Smooth muscle cell (in vitro differentiated cells): Measurements from ENCODE around the gene CCDC124. TPM values are rescaled to one million over a fixed set of nuclear protein-coding genes. Genes with fewer than 3 reads are reported as not detected.
A peak's percentile ranks its signal among the peaks of the same experiment; 100 is the strongest.
"Not testable (repeated sequence)": the region's sequence is repeated elsewhere in the genome, so short reads cannot be mapped to it uniquely, and the experiment has no call there.

Source experiments
- DNase-seq: peaks from one replicate; lab custom pipeline; 2025; ENCODE audit not compliant: unreplicated experiment; lab: John Stamatoyannopoulos, UW
- H2AFZ ChIP-seq: fragments of 200-600 bp; sonication (generic); 2 replicates; pipeline ENCODE4 v1.6.0; 2016; ENCODE audit warnings: antibody characterized with exemption, low read depth, mild to moderate bottlenecking
- H3F3A ChIP-seq: fragments of 200-600 bp; sonication (generic); 2 replicates; pipeline ENCODE4 v1.6.0; 2017; ENCODE audit warnings: antibody characterized with exemption, low read depth
- H3K27ac ChIP-seq: fragments of 200-600 bp; sonication (generic); 2 replicates; pipeline ENCODE4 v1.5.1; 2016; ENCODE audit warnings: low read depth, mild to moderate bottlenecking
- H3K27me3 ChIP-seq: fragments of 200-600 bp; sonication (generic); 2 replicates; pipeline ENCODE4 v1.6.1; 2016; ENCODE audit warnings: low read depth, mild to moderate bottlenecking
- H3K36me3 ChIP-seq: fragments of 200-600 bp; sonication (generic); 2 replicates; pipeline ENCODE4 v1.5.1; 2016; ENCODE audit warnings: low read depth
- H3K4me1 ChIP-seq: fragments of 200-600 bp; sonication (generic); 2 replicates; pipeline ENCODE4 v1.5.1; 2016; ENCODE audit warnings: low read depth
- H3K4me2 ChIP-seq: fragments of 200-600 bp; sonication (generic); 2 replicates; pipeline ENCODE4 v1.6.0; 2016; ENCODE audit warnings: mild to moderate bottlenecking
- H3K4me3 ChIP-seq: fragments of 200-600 bp; sonication (generic); 2 replicates; pipeline ENCODE4 v1.5.1; 2016; ENCODE audit warnings: mild to moderate bottlenecking
- H3K79me2 ChIP-seq: fragments of 200-600 bp; sonication (generic); 2 replicates; pipeline ENCODE4 v1.6.0; 2016; ENCODE audit warnings: low read depth, mild to moderate bottlenecking
- H3K9ac ChIP-seq: fragments of 200-600 bp; sonication (generic); 2 replicates; pipeline ENCODE4 v1.6.0; 2016; ENCODE audit warnings: low read depth
- H3K9me3 ChIP-seq: fragments of 200-600 bp; sonication (generic); replicated peaks from 2 replicates; pipeline ENCODE4 v1.5.1; 2016; ENCODE audit warnings: low read depth
- H4K20me1 ChIP-seq: fragments of 200-600 bp; sonication (generic); 2 replicates; pipeline ENCODE4 v1.6.0; 2016; ENCODE audit warnings: low read depth
- WGBS: methylation state at CpG from one replicate; pipeline ENCODE4 v1.1.7; 2016; ENCODE audit warnings: low lambda C conversion rate; 5-methylcytosine and 5-hydroxymethylcytosine counted together
- polyA plus RNA-seq: library from polyadenylated mRNA; unstranded; fragments of >200 nt; fragmentation: Nextera tagmentation; extraction: Ambion mirVana; gene quantifications from 2 replicates; pipeline ENCODE4 v1.2.1, GENCODE V29; 2016
- total RNA-seq: library from RNA; depleted of rRNA; stranded (reverse); fragments of >200 nt; gene quantifications from 2 replicates; pipeline ENCODE4 v1.2.3, GENCODE V29; 2014
- TF ChIP-seq, protein P1 (sequence below): fragments of 200-600 bp; sonication (generic); IDR thresholded peaks from 2 replicates; pipeline ENCODE4 v1.5.1; 2017; ENCODE audit warnings: borderline replicate concordance, mild to moderate bottlenecking, antibody characterized with exemption; ENCODE audit not compliant: insufficient read depth, poor library complexity, severe bottlenecking

The CCDC124 gene
- total RNA-seq = 32.1 and 34.5 TPM in 2 replicates
- polyA plus RNA-seq = 156 and 179 TPM in 2 replicates

- Histone ChIP-seq H3K36me3 (no peaks in the 10 kb centered on the region), H3K27me3 (no peaks in the 10 kb centered on the region), H3K4me2 (peak within 1 kb of the TSS; percentile 92), H3F3A (no peaks in the 10 kb centered on the region), H2AFZ (peak within 1 kb of the TSS; percentile 93), H3K27ac (peak within 1 kb of the TSS; percentile 90), H3K9me3 (no peaks in the 10 kb centered on the region), H4K20me1 (no peaks in the 10 kb centered on the region), H3K4me1 (peaks cover 6% of the 10 kb centered on the region), H3K4me3 (peak within 1 kb of the TSS; percentile 76), H3K79me2 (peaks cover 18% of the 10 kb centered on the region), H3K9ac (peak within 1 kb of the TSS; percentile 95)
- WGBS = 2% methylated on average over 64 of the region's 64 CpGs
- TF ChIP-seq, protein P1, sequence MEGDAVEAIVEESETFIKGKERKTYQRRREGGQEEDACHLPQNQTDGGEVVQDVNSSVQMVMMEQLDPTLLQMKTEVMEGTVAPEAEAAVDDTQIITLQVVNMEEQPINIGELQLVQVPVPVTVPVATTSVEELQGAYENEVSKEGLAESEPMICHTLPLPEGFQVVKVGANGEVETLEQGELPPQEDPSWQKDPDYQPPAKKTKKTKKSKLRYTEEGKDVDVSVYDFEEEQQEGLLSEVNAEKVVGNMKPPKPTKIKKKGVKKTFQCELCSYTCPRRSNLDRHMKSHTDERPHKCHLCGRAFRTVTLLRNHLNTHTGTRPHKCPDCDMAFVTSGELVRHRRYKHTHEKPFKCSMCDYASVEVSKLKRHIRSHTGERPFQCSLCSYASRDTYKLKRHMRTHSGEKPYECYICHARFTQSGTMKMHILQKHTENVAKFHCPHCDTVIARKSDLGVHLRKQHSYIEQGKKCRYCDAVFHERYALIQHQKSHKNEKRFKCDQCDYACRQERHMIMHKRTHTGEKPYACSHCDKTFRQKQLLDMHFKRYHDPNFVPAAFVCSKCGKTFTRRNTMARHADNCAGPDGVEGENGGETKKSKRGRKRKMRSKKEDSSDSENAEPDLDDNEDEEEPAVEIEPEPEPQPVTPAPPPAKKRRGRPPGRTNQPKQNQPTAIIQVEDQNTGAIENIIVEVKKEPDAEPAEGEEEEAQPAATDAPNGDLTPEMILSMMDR = peak; percentile 87
- peak; percentile 88 for DNase-seq
These were observed at the start of gene CCDC124 for GRCh38 chr19:17932485-17933338. Gene CCDC124, plus strand, starts transcription at chr19:17933015. Its CDS starts 3,406 bp downstream, at chr19:17936421.

- Histone ChIP-seq H3K36me3 (no peaks in the 10 kb centered on the region), H3K4me1 (no peaks in the 10 kb centered on the region), H3K27ac (no peak overlapping the region), H3K9me3 (no peaks in the 10 kb centered on the region), H3K79me2 (no peaks in the 10 kb centered on the region), H3K4me3 (no peak overlapping the region), H3K9ac (no peak overlapping the region), H2AFZ (no peak overlapping the region), H3K27me3 (no peaks in the 10 kb centered on the region), H4K20me1 (no peaks in the 10 kb centered on the region), H3F3A (no peaks in the 10 kb centered on the region), H3K4me2 (no peak overlapping the region)
- DNase-seq = no peak
- WGBS = 84% methylated on average over 30 of the region's 33 CpGs
- TF ChIP-seq, protein P1 = no peak
These were observed 49.0 kb upstream of the CCDC124 start for GRCh38 chr19:17883627-17884410.

DNA sequence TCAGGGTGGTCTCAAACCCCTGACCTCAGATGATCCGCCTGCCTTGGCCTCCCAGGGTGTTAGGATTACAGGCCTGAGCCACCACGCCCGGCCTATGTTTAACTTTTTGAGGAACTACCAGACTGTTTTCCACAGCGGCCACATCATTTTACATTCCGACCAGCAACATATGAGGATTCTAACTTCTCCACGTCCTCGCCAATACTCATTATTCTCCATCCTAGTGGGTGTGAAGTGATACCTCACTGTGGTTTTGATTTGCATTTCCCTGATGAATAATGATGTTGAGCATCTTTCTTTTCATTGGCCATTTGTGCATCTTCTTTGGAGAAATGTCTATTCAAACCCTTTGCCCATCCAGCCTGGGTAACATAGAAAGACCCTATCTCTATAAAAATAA lies 46.3 kb upstream of the CCDC124 start:
- H2AFZ ChIP-seq = no peak overlapping the region
- no peaks in the 10 kb centered on the region for H3F3A ChIP-seq
- no peak for DNase-seq
- 90% methylated on average over 7 of the region's 7 CpGs for WGBS
- no peaks in the 10 kb centered on the region for H3K27me3 ChIP-seq
- H4K20me1 ChIP-seq = no peaks in the 10 kb centered on the region
- no peak overlapping the region for H3K4me2 ChIP-seq
- H3K4me1 ChIP-seq = no peaks in the 10 kb centered on the region
- no peaks in the 10 kb centered on the region for H3K79me2 ChIP-seq
- H3K36me3 ChIP-seq = no peaks in the 10 kb centered on the region
- no peaks in the 10 kb centered on the region for H3K9me3 ChIP-seq
- no peak overlapping the region for H3K27ac ChIP-seq
- no peak overlapping the region for H3K9ac ChIP-seq
- no peak overlapping the region for H3K4me3 ChIP-seq
- TF ChIP-seq, protein P1 = no peak

- not testable (repeated sequence) for H4K20me1 ChIP-seq, H3K9ac ChIP-seq, H3K4me1 ChIP-seq, H3F3A ChIP-seq, H3K27me3 ChIP-seq, H3K36me3 ChIP-seq, H3K9me3 ChIP-seq, H2AFZ ChIP-seq, H3K27ac ChIP-seq, H3K4me2 ChIP-seq, H3K79me2 ChIP-seq, H3K4me3 ChIP-seq, DNase-seq
- WGBS = 87% methylated on average over 4 of the region's 4 CpGs
These were observed 45.6 kb upstream of the CCDC124 start for GRCh38 chr19:17887221-17887620.
